Loucy (cell line): ENCODE data around the gene CNTNAP4.

Source experiments
- H2AFZ ChIP-seq: fragments of 200-600 bp; sonication (generic); 2 replicates; pipeline ENCODE4 v1.6.0; 2016; ENCODE audit warnings: antibody characterized with exemption, mild to moderate bottlenecking, low read length, moderate library complexity
- H3F3A ChIP-seq: fragments of 200-600 bp; 2 replicates; pipeline ENCODE4 v1.6.0; 2016; ENCODE audit warnings: antibody characterized with exemption, low read depth, mild to moderate bottlenecking
- H3K27me3 ChIP-seq: fragments of 200-600 bp; sonication (generic); 2 replicates; pipeline ENCODE4 v1.6.1; 2014; ENCODE audit warnings: low read length, mild to moderate bottlenecking; ENCODE audit not compliant: insufficient read depth, poor library complexity, severe bottlenecking
- H3K36me3 ChIP-seq: fragments of 200-600 bp; sonication (generic); 2 replicates; pipeline ENCODE4 v1.6.1; 2016; ENCODE audit warnings: low read length; ENCODE audit not compliant: insufficient read depth
- H3K4me1 ChIP-seq: fragments of 200-600 bp; sonication (generic); 2 replicates; pipeline ENCODE4 v1.5.1; 2014; ENCODE audit warnings: low read length, mild to moderate bottlenecking; ENCODE audit not compliant: insufficient read depth, poor library complexity, severe bottlenecking
- H3K4me2 ChIP-seq: fragments of 200-600 bp; sonication (generic); 2 replicates; pipeline ENCODE4 v1.6.0; 2014; ENCODE audit warnings: antibody characterized with exemption, low read length, low read depth, mild to moderate bottlenecking; ENCODE audit not compliant: poor library complexity, severe bottlenecking
- H3K4me3 ChIP-seq: fragments of 200-600 bp; sonication (generic); 2 replicates; pipeline ENCODE4 v1.5.1; 2014; ENCODE audit warnings: low read length, mild to moderate bottlenecking, mixed read lengths; ENCODE audit not compliant: poor library complexity, severe bottlenecking
- H3K79me2 ChIP-seq: fragments of 200-600 bp; sonication (generic); 2 replicates; pipeline ENCODE4 v1.6.1; 2014; ENCODE audit warnings: low read length; ENCODE audit not compliant: insufficient read depth
- H3K9ac ChIP-seq: fragments of 200-600 bp; sonication (generic); 2 replicates; pipeline ENCODE4 v1.6.0; 2014; ENCODE audit warnings: mild to moderate bottlenecking, low read depth, low read length, moderate library complexity; ENCODE audit not compliant: poor library complexity, severe bottlenecking
- H3K9me2 ChIP-seq: fragments of 200-600 bp; sonication (generic); replicated peaks from 2 replicates; pipeline ENCODE4 v1.6.1; 2016; ENCODE audit warnings: low read depth, low read length, mixed read lengths
- H3K9me3 ChIP-seq: fragments of 200-600 bp; sonication (generic); 2 replicates; pipeline ENCODE4 v1.6.1; 2014; ENCODE audit warnings: mild to moderate bottlenecking, antibody characterized with exemption, low read length, low read depth; ENCODE audit not compliant: insufficient read depth
- H4K20me1 ChIP-seq: fragments of 200-600 bp; sonication (generic); 2 replicates; pipeline ENCODE4 v1.6.0; 2014; ENCODE audit warnings: antibody characterized with exemption, low read length, mild to moderate bottlenecking; ENCODE audit not compliant: insufficient read depth, poor library complexity, severe bottlenecking
- EZH2phosphoT487 ChIP-seq: fragments of 200-600 bp; IDR thresholded peaks from 2 replicates; pipeline ENCODE4 v1.6.1; 2018; ENCODE audit warnings: antibody characterized with exemption, mild to moderate bottlenecking, moderate library complexity, borderline replicate concordance
- TF ChIP-seq, protein P1 (sequence below): fragments of 200-600 bp; sonication (generic); conservative IDR thresholded peaks from 2 replicates; pipeline ENCODE4 v1.5.1; 2014; ENCODE audit warnings: mild to moderate bottlenecking, antibody characterized with exemption, low read length

CNTNAP4 gene

DNA sequence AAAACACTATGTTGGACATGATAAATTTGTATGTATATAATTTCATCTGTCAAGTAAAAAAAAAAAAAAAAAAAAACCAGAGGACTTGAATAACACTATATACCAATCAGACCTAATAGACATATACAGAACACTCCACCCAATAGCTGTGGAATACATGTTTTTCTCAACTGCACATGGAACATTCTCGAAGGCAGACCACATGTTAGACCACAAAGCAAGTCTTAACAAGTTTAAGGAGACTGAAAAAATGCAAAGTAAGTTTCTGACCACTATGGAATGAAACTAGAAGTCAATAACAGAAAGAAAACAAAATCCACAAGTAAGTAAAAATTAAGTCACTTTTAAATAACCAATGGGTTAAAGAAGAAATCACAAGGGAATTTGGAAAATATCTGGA lies 8.4 kb upstream of the CNTNAP4 start:
- H3K4me2 ChIP-seq, result no peak overlapping the region
- no peaks in the 10 kb centered on the region for H3K4me1 ChIP-seq
- no peak overlapping the region for H3K9ac ChIP-seq
- no peaks in the 10 kb centered on the region for H3K27me3 ChIP-seq
- H3K36me3 ChIP-seq, result no peaks in the 10 kb centered on the region
- TF ChIP-seq, protein P1, sequence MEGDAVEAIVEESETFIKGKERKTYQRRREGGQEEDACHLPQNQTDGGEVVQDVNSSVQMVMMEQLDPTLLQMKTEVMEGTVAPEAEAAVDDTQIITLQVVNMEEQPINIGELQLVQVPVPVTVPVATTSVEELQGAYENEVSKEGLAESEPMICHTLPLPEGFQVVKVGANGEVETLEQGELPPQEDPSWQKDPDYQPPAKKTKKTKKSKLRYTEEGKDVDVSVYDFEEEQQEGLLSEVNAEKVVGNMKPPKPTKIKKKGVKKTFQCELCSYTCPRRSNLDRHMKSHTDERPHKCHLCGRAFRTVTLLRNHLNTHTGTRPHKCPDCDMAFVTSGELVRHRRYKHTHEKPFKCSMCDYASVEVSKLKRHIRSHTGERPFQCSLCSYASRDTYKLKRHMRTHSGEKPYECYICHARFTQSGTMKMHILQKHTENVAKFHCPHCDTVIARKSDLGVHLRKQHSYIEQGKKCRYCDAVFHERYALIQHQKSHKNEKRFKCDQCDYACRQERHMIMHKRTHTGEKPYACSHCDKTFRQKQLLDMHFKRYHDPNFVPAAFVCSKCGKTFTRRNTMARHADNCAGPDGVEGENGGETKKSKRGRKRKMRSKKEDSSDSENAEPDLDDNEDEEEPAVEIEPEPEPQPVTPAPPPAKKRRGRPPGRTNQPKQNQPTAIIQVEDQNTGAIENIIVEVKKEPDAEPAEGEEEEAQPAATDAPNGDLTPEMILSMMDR, result no peak
- TF ChIP-seq EZH2phosphoT487, result no peak
- H3K79me2 ChIP-seq, result no peaks in the 10 kb centered on the region
- H3K9me2 ChIP-seq, result no peaks in the 10 kb centered on the region
- 0 out of 2 replicates have a peak, but pooled peaks cover 5% of the 10 kb centered on the region for H3K9me3 ChIP-seq
- H4K20me1 ChIP-seq, result no peaks in the 10 kb centered on the region
- H3K4me3 ChIP-seq, result no peak overlapping the region
- no peak overlapping the region for H2AFZ ChIP-seq
- no peaks in the 10 kb centered on the region for H3F3A ChIP-seq

DNA sequence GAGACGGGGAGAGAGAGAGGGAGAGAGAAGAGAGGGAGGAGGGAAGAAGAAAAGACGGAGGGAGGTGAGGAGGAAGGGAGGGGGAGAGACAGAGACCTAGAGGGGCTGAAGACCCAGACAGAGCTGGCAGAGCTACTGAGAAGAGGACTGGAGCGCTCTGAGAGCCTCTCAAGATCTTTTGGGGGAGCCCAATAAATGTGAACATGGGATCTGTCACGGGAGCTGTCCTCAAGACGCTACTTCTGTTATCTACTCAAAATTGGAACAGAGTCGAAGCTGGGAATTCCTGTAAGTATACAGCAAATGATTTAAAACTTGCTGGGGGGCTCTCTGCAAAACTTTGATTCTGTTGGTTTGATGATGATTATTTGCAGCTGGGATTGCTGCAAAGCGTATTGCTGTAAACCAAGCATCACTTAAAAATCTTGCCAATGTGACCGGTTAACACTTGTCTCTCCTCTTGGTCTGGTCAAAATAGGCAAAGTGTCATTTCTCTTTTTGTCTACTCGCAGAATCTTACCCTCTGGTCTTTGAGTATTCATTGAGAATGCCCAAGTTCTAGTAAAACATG lies 344 bp downstream of the CNTNAP4 start:
- H2AFZ ChIP-seq, result no peak overlapping the region
- H3K4me3 ChIP-seq, result no peak overlapping the region

DNA sequence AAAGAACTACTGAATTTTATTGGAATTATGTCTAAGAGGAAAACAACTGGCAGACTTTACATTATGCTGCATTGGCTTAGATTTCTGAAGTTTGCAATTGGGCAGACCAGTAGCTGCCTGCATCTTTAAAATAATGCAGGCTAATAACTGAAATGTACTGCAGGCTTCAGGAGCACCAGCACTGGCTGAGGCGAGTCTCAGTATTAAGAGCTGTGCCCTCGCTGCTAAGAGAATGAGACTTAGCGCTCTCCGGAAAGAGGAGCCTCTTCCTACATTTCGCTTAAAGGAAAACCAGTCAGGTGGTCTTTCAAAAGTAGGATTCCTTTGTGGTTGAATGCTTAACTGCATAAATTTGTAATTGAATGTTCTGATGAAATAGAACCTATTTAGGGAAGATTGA lies 885 bp downstream of the CNTNAP4 start:
- Histone ChIP-seq H4K20me1 (no peaks in the 10 kb centered on the region), H3K4me2 (no peak overlapping the region), H3K27me3 (no peaks in the 10 kb centered on the region), H3K9me2 (no peaks in the 10 kb centered on the region), H2AFZ (no peak overlapping the region), H3K9me3 (no peaks in the 10 kb centered on the region), H3F3A (no peaks in the 10 kb centered on the region), H3K36me3 (no peaks in the 10 kb centered on the region), H3K4me3 (no peak overlapping the region), H3K79me2 (no peaks in the 10 kb centered on the region), H3K9ac (no peak overlapping the region), H3K4me1 (no peaks in the 10 kb centered on the region)
- no peak for TF ChIP-seq EZH2phosphoT487
- TF ChIP-seq, protein P1, result no peak

More for the DNA sequence above, 344 bp downstream of the CNTNAP4 start:
- TF ChIP-seq EZH2phosphoT487, result no peak
- H3F3A ChIP-seq, result no peaks in the 10 kb centered on the region
- H3K9me2 ChIP-seq, result no peaks in the 10 kb centered on the region
- H3K9me3 ChIP-seq, result no peaks in the 10 kb centered on the region
- no peaks in the 10 kb centered on the region for H3K4me1 ChIP-seq
- H3K27me3 ChIP-seq, result no peaks in the 10 kb centered on the region
- no peaks in the 10 kb centered on the region for H3K36me3 ChIP-seq
- no peak overlapping the region for H3K9ac ChIP-seq
- no peaks in the 10 kb centered on the region for H3K79me2 ChIP-seq
- no peaks in the 10 kb centered on the region for H4K20me1 ChIP-seq
- H3K4me2 ChIP-seq, result no peak overlapping the region

DNA sequence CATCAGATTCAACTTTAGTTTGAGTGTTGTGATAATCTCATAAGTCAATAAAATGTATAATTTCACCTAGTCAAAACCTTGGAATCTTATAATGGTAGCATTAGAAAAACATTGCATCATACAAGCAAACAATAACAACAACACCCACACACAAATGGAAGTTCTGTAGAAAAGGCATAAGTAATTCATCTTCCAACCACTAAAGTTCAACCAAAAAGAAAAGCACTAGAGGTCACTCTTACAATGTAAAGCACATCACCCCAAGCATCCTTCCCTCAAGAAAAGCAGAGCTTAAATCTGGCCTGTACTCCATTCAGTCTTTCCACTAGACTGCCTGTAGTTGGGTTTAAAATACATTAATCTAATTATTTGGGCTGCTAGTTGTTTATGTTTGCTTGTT lies 1.8 kb downstream of the CNTNAP4 start:
- Histone ChIP-seq H3F3A (no peaks in the 10 kb centered on the region), H3K36me3 (no peaks in the 10 kb centered on the region), H3K9me2 (no peaks in the 10 kb centered on the region), H3K9me3 (no peaks in the 10 kb centered on the region), H3K4me3 (no peak overlapping the region), H2AFZ (no peak overlapping the region), H3K79me2 (no peaks in the 10 kb centered on the region), H3K9ac (no peak overlapping the region), H3K27me3 (no peaks in the 10 kb centered on the region), H3K4me1 (no peaks in the 10 kb centered on the region), H4K20me1 (no peaks in the 10 kb centered on the region), H3K4me2 (no peak overlapping the region)
- no peak for TF ChIP-seq EZH2phosphoT487
- TF ChIP-seq, protein P1, result peak; percentile 34
